Ecto neural progenitor cell (in vitro differentiated cells): ENCODE measurements around the gene MBLAC2.

Experiments used
- DNase-seq: peaks from one replicate; pipeline ENCODE4 v3.0.0-alpha.2; 2018; ENCODE audit warnings: low spot score

Gene MBLAC2

GRCh38 chr5:90461288-90461687 lies 13.3 kb downstream of the MBLAC2 start:
- DNase-seq, result no peak

- DNase-seq, result no peak
Measured at GRCh38 chr5:90446961-90447360, 27.6 kb downstream of the MBLAC2 start.

GRCh38 chr5:90440644-90441043 lies 33.9 kb downstream of the MBLAC2 start:
- no peak for DNase-seq

GRCh38 chr5:90438100-90438499 lies 36.5 kb downstream of the MBLAC2 start:
- DNase-seq, result no peak

GRCh38 chr5:90437663-90438062 lies 36.9 kb downstream of the MBLAC2 start:
- no peak for DNase-seq

- DNase-seq, result peak; percentile 55
Measured at GRCh38 chr5:90434116-90434714, 40.4 kb downstream of the MBLAC2 start.

GRCh38 chr5:90424245-90424644 lies 50.3 kb downstream of the MBLAC2 start:
- DNase-seq, result no peak

- DNase-seq, result peak; percentile 58
Measured at GRCh38 chr5:90421136-90421535, 53.4 kb downstream of the MBLAC2 start.

- no peak for DNase-seq
Measured at GRCh38 chr5:90418214-90418613, 56.4 kb downstream of the MBLAC2 start.

- DNase-seq, result no peak
Measured at GRCh38 chr5:90410178-90410762, 64.3 kb downstream of the MBLAC2 start.

- DNase-seq, result peak; percentile 95
Measured at GRCh38 chr5:90409318-90410177, 65.0 kb downstream of the MBLAC2 start, which contains the start of gene CETN3. Gene CETN3 (minus strand): TSS chr5:90409756. CDS start chr5:90409661, 95 bp downstream.

GRCh38 chr5:90408571-90409317 lies 65.8 kb downstream of the MBLAC2 start:
- no peak for DNase-seq
